Stimulated activated CD4-positive, alpha-beta T cell treated with anti-CD3 and anti-CD28 coated beads, Interleukin-2, amount 100 ng/mL, for 48 hours (primary cell): ENCODE data around the gene DSC1.
"Not testable (repeated sequence)": the region's sequence is repeated elsewhere in the genome, so short reads cannot be mapped to it uniquely, and the experiment has no call there.

ENCODE experiments used
- DNase-seq, 2 donors: peaks; one replicate each; pipeline ENCODE4 v3.0.0-alpha.2; 2020

The DSC1 gene

DNA sequence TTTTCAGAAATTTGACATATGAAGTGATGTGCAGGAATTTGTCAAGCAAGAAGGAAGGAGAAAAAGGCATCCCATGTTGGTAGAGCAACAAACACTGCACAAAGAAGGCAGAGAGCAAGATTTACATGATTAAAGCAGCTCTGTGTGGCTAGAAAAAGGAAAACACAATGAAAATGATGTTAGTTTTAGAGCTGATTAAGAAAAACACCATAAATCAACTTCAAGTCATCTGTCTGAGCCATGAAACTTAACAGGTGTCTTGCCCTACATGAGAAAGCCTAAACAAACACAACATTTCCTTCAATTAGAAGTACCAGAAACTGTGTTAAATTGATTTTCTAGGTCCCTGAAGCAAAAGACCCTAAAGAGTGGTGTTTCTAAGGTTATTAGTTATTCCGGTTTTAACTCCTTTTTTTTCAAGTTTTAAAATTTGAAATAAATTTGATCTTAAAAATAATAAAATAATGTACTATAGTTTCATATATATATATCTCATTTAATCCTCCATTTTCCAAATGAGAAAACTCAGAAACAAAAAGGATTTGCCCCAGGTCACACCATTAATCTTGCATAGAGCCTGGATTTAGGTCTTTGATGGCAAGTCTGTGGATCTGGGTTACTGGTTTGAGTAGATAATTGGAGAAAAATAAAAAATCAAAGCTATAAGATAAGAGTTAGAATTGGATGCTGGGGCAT, 8.6 kb upstream of the DSC1 start:
- DNase-seq = no peak

DNA sequence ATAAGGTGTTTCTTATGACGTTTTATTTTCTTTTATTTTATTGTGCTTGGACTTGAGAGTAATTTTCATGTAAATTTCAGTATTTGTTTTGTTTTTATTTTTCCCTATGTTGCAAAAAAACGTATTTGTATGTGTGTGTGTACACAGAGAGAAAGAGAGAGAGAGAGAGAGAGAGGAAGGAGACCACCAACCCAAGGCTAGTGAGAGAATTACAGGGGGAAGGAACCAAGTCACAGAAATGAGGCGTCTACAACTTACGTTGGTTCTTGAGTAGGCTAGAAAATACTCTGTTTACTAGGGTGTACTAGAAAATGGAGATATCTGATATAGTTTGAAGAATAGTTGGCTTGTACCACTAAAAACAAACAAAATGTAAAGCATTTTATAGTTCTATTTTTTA, 7.7 kb upstream of the DSC1 start:
- DNase-seq = no peak

- no peak for DNase-seq
These were observed 250 bp downstream of the DSC1 start for GRCh38 chr18:31162419-31162793.

DNA sequence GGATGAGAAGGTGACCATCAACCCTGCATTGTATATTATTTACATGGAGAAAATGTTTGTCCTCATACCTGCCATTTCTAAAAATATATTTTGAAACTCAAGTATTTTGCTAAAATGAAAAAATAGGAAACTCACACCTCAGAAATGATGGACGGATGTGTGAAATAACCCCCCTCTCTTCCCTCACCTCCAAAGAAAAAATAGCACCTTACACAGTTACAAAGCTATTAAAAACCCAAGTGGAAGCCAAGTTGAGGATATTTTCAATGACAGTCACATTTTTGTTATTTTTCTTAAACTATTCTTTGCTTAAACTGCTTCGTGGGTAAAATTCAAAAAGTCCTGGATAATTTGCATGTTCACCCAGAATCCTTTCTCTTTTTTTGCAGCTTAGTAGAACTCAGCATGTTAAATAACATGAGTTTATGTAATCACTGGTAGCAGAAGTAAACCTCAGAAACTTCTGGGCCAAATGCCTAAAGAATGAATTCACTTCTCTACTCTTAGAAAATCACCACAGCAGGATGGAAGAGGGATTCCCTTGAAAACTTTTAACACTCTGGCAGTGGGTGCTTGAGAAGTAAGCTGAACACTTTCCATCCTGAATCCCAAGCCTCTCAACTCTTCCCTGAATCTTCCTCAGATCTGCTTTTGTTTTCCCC, 768 bp downstream of the DSC1 start:
- DNase-seq = no peak

DNA sequence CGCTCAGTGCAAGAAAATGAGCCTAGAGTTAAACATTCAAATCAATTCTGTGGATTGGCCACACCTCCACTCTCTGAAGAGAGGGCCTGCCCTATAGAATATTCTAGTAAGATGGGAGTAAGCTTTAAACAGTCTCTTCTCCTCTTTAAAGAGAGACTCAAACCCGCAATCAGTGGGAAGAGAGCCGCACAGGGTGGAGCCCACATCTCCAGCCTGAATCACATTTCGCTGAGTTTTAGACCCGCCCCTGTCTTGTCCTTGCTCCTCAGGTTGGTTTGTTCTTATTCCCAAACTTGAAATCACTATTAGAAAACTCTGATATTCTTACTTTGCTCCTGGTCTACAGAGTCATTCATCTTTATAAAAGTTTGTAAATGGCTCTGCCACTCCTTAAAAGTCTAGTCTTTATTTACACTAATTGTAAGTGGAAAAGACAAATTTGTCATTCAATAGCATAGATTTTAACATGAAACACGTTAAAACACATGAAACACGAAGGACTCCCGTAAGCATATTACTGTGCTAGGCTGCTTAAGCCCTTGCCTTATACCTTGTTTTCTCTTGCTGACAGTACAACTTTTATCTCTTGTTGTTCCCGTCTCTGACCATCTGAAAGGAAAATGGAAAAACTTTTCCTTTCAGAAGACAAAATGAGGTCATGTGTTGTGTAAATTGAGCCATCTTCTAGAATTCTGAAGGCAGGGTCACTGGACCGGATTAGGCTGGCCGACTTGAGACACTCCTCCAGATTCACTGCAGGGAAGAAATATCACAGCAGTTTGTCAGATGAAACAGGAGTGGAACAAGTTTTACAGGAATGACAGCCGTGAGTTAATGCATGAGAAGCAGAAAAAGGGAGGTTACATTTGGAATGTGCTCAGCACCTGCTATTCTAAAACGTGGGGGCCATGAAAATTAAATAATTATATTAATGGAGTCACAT, 5.6 kb downstream of the DSC1 start:
- no peak for DNase-seq

DNA sequence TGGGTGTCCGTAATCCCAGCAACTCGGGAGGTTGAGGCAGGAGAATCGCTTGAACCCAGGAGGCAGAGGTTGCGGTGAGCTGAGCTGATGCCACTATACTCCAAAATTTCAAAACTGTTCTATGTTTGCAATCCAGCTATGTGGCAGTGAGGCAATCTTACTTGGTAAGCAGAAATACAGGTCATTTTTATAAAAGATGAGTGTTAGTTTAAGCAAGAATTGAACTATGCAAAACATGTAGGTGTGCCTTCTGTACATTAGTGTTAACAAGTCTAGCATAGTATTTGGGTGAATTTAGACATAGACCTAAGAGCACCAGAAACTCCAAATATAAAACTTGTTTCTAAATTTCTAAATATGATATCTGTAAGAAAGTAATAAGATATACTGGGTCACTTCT, 7.2 kb downstream of the DSC1 start:
- no peak for DNase-seq

GRCh38 chr18:31154181-31154580, 8.5 kb downstream of the DSC1 start:
- DNase-seq = no peak

- DNase-seq = no peak
These were observed 13.3 kb downstream of the DSC1 start for GRCh38 chr18:31149351-31149750.

DNA sequence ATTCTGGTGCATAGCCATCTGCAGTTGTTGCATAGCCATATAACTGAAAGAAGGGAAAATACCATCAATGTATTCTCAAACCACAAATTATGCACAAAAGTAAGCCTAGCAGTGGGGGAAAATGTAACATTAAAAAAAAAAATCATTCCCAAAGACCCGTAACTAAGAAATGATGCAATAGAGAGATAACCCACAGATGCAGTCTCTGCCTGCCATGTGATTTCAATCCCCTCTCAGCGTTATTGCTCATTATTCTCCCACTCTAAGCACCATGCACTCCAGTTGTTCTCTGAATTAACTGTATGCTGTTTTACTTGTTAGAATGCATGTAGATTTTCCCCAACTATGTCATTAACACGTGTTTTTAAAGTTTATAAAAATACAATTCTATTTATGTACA, 14.1 kb downstream of the DSC1 start:
- no peak for DNase-seq

- no peak for DNase-seq
These were observed 15.8 kb downstream of the DSC1 start for GRCh38 chr18:31146809-31147208.

- DNase-seq = no peak
These were observed 19.6 kb downstream of the DSC1 start for GRCh38 chr18:31143025-31143424.

DNA sequence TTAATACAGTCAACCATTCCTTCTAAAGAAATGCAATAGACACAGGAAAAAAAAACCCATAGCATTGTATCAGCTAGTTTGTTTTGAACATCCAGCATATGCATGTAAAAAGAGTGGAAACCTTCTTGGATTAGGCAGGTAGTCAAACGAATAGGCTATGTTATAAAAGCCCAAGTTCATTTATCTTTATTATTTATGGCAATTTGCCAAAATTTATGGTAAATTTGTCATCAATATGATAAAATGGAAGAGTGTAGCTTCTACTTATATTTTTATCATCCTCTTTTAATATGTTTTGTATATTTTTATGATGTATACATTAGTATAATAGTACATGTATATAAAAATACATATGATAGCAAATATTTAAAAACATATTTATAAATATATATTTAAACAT, 23.9 kb downstream of the DSC1 start:
- no peak for DNase-seq

- DNase-seq = no peak
These were observed 27.6 kb downstream of the DSC1 start for GRCh38 chr18:31134988-31135529.

DNA sequence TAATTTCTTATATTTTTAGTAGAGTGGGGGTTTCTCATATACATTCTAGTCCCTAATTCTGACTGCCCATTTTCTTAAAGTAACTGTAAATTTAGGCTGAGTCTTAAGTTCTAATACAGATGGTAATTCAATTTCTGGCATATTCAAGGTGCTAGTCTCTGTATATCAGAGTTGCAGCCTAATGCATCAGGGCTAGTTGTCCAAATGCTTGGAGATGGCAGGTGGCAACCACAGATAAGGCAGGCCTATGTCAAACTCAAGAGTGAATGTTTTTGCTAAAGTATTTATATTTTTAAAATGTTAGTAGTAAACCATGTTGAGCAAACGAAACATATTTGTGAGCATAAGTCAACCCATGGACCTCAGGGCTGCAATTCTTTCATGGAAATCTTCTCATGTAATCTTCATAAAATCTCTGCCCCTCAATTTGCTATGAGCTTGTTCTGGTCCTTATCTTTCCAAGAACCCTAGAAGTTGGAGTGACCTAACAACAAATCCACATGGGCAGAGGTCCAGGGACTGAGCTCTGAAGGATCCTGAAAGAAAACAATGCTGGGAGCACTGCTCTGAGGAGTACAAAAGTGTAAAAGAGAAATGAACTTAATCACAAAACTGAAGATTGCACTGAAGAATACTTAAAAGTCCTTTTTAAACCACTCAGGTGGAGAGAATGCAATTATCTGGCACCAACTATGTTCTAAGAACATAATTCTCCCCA, 33.1 kb downstream of the DSC1 start:
- DNase-seq = no peak

GRCh38 chr18:31125878-31126277, 36.8 kb downstream of the DSC1 start:
- no peak for DNase-seq

DNA sequence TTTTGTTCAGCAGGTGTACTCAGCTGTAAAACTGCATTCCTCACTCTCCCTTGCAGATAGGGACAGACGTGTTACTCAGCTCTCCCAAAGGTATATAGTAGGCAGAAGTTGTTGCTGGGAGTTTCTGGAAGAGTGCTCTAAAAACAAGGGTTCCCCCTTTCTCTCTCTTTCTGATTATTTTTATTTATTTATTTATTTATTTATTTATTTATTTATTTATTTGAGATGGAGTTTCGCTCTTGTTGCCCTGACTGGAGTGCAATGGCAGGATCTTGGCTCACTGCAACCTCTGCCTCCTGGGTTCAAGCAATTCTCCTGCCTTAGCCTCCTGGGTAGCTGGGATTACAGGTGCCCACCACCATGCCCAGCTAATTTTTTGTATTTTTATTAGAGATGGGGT, 39.5 kb downstream of the DSC1 start:
- not testable (repeated sequence) for DNase-seq

- no peak for DNase-seq
These were observed 42.1 kb downstream of the DSC1 start for GRCh38 chr18:31120594-31120993.

DNA sequence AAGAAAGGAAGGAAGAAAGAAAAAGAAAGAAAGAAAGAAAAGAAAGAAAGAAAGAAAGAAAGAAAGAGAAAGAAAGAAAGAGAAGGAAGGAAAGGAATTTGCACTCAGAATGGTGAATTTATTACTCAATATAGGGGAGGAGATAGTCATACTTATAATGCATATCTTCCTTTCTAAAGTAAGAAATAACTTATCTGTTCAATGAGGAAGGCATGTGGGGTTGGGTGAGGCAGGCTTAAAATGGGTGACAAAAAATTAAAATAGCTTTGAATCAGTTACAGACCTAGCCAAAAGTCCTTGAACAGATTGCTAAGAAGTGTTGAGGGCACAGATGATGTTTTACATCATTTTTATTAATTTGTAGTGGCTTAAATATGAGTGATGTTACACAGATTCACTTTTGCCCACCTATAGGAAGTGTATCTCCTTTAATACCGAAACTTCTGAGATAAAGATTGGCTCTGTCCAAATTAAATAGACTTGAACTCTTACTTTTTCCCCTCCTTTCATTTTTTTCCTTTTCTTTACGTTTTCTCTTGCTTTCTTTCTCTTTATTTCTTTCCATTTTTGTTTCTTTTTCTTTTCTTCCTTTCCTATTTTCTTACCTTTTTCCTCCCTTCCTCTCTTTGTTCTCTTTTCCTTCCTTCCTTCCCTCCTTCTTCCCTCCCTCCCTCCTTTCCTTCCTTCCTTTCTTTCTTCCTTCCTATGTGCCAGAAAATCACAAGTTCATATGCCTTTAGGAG, 45.6 kb downstream of the DSC1 start:
- DNase-seq = no peak

DNA sequence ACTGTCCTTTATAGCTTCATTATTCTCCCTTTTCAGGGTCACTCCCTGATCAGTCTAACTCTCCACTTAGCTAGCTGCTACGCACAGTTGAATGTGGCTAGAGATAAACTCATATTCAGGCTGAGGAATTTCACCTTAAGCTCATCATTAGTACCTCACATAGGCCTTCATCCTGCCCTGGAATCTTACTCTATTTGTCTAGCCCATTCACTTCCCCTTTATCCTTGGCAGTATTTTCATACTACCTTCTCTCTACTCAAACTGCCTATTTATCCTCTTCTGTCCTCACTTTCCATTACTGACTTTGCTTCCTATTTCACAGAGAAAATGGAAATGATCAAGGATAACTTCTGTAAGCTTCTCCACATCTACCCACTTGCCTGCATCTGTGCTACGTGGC, 49.9 kb downstream of the DSC1 start:
- DNase-seq = no peak

- no peak for DNase-seq
These were observed 56.9 kb downstream of the DSC1 start for GRCh38 chr18:31105733-31106132.

DNA sequence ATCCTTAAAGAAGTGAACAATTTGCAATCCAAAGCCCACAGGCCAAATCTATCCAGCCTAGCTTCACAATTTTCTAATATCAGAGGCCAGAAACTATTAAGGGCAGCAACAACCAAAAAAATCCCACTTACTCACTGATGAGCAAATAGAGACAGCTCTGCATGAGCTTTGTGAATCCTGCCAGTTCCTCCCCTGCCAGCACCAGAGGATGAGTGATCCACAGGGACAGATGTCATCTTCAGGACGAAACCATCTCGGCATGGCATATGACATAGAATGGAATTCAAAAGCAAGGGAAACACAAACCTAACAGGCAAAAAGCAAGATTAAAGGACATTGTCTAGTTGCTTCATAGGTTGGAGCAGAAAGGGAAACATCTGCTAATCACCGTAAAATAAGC, 58.2 kb downstream of the DSC1 start:
- DNase-seq = no peak

DNA sequence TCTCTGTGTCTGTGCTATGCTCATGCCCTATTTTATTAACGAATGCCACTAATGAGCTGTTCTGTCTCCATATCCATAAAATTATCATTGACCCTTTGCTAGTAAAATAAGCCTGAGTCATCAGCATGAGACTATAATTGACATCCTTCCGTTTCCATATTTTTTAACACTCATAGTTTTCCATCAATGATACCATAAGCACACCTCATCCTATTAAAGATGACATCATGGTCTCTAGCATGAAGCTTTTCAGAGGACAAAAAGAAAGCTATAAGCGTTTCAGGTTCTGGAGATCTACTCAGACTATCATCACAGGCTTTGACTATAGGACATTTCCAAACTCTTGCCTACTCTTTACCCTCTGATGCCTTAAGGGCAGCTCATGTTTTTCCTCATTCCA, 59.2 kb downstream of the DSC1 start:
- DNase-seq = no peak
